ENCODE data around the gene CREB3L2. TPM values are rescaled to one million over a fixed set of nuclear protein-coding genes. Genes with fewer than 3 reads are reported as not detected.

Gene CREB3L2
- total and polyA plus RNA-seq, 10 of the 15 experiments (the other 5 are each of a cell fraction or from before 2014, with no cell fraction given), result 6.4 to 67.1 (median 26.2) TPM

DNA sequence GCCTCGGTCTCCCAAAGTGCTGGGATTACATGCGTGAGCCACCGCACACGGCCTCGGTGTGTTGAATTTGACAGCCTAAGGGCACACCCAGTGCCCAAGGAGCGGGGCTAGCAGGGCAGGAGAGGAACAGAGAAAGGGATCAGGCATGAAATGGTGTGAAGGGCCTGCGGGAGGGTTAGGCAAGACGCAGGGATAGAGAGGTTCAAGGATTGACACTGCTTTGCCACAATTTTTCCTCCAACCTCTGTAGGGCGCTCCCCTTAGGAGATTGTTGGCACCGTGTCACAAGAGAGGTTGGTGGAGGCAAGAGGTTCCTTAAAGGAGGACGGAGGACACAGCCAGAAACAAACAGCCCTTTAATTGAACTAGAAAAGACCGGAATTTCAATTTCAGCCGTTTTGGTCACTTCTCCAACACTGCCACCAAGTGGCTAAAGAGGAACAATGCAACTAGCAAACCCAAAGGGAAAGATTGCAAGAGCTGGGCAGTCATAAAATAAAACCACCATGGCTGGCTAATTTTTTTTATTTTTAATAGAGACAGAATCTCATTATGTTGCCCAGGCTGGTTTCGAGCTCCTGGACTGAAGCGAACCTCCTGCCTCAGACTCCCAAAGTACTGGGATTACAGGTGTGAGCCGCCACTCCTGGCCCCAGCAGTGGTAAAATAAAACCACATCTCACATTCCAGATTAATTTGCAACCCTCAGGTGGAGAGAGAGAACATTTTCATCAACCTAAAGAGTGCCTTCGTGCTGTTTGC is 6.9 kb upstream of the CREB3L2 start (continued):
- TF ChIP-seq CUX1 (IDR thresholded peaks at IDR 0.05; ENCODE audit: insufficient replicate concordance, low read depth, low read length) (no peak), RAD21 (IDR thresholded peaks at IDR 0.05; ENCODE audit: insufficient read depth, low read depth, low read length) (peak; percentile 100), BRCA1 (IDR thresholded peaks at IDR 0.05; ENCODE audit: low read depth, low read length) (no peak), ZNF592 (IDR thresholded peaks at IDR 0.05) (0 out of 2 replicates have a peak, but pooled peaks have one; percentile 24), CBX5 (IDR thresholded peaks at IDR 0.05; ENCODE audit: low read depth) (0 out of 2 replicates have a peak, but pooled peaks have one; percentile 68), LARP7 (IDR thresholded peaks at IDR 0.05) (peak; percentile 37; the same call in 1 of the 2 replicates), HDGF (IDR thresholded peaks at IDR 0.05) (0 out of 2 replicates have a peak, but pooled peaks have one; percentile 62), RUNX3 (IDR thresholded peaks at IDR 0.05; ENCODE audit: low read length) (peak; percentile 34; the same call in 1 of the 2 replicates)
- TF ChIP-seq, protein P1, sequence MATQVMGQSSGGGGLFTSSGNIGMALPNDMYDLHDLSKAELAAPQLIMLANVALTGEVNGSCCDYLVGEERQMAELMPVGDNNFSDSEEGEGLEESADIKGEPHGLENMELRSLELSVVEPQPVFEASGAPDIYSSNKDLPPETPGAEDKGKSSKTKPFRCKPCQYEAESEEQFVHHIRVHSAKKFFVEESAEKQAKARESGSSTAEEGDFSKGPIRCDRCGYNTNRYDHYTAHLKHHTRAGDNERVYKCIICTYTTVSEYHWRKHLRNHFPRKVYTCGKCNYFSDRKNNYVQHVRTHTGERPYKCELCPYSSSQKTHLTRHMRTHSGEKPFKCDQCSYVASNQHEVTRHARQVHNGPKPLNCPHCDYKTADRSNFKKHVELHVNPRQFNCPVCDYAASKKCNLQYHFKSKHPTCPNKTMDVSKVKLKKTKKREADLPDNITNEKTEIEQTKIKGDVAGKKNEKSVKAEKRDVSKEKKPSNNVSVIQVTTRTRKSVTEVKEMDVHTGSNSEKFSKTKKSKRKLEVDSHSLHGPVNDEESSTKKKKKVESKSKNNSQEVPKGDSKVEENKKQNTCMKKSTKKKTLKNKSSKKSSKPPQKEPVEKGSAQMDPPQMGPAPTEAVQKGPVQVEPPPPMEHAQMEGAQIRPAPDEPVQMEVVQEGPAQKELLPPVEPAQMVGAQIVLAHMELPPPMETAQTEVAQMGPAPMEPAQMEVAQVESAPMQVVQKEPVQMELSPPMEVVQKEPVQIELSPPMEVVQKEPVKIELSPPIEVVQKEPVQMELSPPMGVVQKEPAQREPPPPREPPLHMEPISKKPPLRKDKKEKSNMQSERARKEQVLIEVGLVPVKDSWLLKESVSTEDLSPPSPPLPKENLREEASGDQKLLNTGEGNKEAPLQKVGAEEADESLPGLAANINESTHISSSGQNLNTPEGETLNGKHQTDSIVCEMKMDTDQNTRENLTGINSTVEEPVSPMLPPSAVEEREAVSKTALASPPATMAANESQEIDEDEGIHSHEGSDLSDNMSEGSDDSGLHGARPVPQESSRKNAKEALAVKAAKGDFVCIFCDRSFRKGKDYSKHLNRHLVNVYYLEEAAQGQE (IDR thresholded peaks at IDR 0.05; ENCODE audit: low read depth, low read length), result no peak
- TF ChIP-seq, protein P2, sequence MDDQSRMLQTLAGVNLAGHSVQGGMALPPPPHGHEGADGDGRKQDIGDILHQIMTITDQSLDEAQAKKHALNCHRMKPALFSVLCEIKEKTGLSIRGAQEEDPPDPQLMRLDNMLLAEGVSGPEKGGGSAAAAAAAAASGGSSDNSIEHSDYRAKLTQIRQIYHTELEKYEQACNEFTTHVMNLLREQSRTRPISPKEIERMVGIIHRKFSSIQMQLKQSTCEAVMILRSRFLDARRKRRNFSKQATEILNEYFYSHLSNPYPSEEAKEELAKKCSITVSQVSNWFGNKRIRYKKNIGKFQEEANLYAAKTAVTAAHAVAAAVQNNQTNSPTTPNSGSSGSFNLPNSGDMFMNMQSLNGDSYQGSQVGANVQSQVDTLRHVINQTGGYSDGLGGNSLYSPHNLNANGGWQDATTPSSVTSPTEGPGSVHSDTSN (IDR thresholded peaks at IDR 0.05; ENCODE audit: insufficient replicate concordance, low read depth, low read length), result no peak
- TF ChIP-seq, protein P3, sequence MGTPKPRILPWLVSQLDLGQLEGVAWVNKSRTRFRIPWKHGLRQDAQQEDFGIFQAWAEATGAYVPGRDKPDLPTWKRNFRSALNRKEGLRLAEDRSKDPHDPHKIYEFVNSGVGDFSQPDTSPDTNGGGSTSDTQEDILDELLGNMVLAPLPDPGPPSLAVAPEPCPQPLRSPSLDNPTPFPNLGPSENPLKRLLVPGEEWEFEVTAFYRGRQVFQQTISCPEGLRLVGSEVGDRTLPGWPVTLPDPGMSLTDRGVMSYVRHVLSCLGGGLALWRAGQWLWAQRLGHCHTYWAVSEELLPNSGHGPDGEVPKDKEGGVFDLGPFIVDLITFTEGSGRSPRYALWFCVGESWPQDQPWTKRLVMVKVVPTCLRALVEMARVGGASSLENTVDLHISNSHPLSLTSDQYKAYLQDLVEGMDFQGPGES (IDR thresholded peaks at IDR 0.05), result no peak

Measured in GM12878 (cell line).